HepG2 (cell line): Measurements from ENCODE around the gene EYA4. TPM values are rescaled to one million over a fixed set of nuclear protein-coding genes. Genes with fewer than 3 reads are reported as not detected.
A peak's percentile ranks its signal among the peaks of the same experiment; 100 is the strongest.
"Not testable (repeated sequence)": the region's sequence is repeated elsewhere in the genome, so short reads cannot be mapped to it uniquely, and the experiment has no call there.

Source experiments
- ATAC-seq: fragments of 200-7000 bp; cut with Tn5 transposase; 3 replicates; pipeline ENCODE4 v1.9.1; 2020; ENCODE audit warnings: mild to moderate bottlenecking, moderate library complexity
- BruUV-seq: library from RNA; stranded (reverse); fragments of 400-500 nt; replicated peaks from 2 replicates; lab custom pipeline; 2021; lab: Mats Ljungman, UMichigan
- CTCF ChIA-PET: fragments of 300-600 bp; formaldehyde crosslinking; extraction: SDS; loops from one replicate; lab custom pipeline; 2021; ENCODE audit warnings: low total read pairs, inconsistent platforms, low intra/inter-chr PET ratio; lab: Yijun Ruan, JAX
- POLR2A ChIA-PET: fragments of 350-600 bp; sonication (Branson Sonifier 250); formaldehyde crosslinking; loops from one replicate; lab custom pipeline; 2020; ENCODE audit warnings: antibody characterized with exemption, inconsistent platforms; lab: Yijun Ruan, JAX
- DNase-seq: peaks from one replicate; pipeline ENCODE4 v3.0.0-alpha.2; 2015; ENCODE audit warnings: low spot score
- FAIRE-seq: peaks from 3 replicates; lab custom pipeline; 2011; peaks lifted over from hg19 to GRCh38; lab: Jason Lieb, UNC
- H2AFZ ChIP-seq: one replicate; pipeline ENCODE4 v1.6.1; 2011; ENCODE audit warnings: low read length, inconsistent platforms
- H3K27ac ChIP-seq: fragments of 300-600 bp; 3 replicates; pipeline ENCODE4 v1.8.0; 2011; ENCODE audit warnings: mixed run types, mild to moderate bottlenecking, mixed read lengths, low read length, inconsistent platforms; ENCODE audit not compliant: insufficient read depth; ENCODE audit errors: extremely low read length
- H3K27me3 ChIP-seq, 2 experiments: fragments of 200-600 bp in 1 of 2; 2 replicates in 1 of 2; 3 replicates in 1 of 2; pipeline versions ENCODE4 v1.6.0 to v1.8.0; 2011; ENCODE audit warnings: low read length in 2 of 2, mild to moderate bottlenecking in 2 of 2, moderate library complexity in 2 of 2, inconsistent platforms in 1 of 2; ENCODE audit not compliant: insufficient read depth in 2 of 2, control insufficient read depth in 1 of 2
- H3K36me3 ChIP-seq, 2 experiments: fragments of 200-600 bp in 1 of 2; replicated peaks in 1 of 2; 2 replicates in 1 of 2; 3 replicates in 1 of 2; pipeline versions ENCODE4 v1.5.1 to v1.8.0; 2011; ENCODE audit warnings: low read length in 2 of 2, inconsistent platforms in 1 of 2; ENCODE audit not compliant: insufficient read depth in 2 of 2, control insufficient read depth in 1 of 2
- H3K4me1 ChIP-seq: 2 replicates; pipeline ENCODE4 v1.5.1; 2012; ENCODE audit warnings: low read length, inconsistent platforms; ENCODE audit not compliant: insufficient read depth
- H3K4me2 ChIP-seq: 2 replicates; pipeline ENCODE4 v1.6.0; 2011; ENCODE audit warnings: low read depth, low read length, inconsistent platforms
- H3K4me3 ChIP-seq, 3 experiments: fragments of 200-600 bp in 1 of 3; sonication (generic), shearing (Covaris generic) in 1 of 3; replicated peaks in 1 of 3; 2 replicates each; pipeline ENCODE4 v1.5.1; 2011 to 2016; ENCODE audit warnings: low read length in 3 of 3, inconsistent platforms in 2 of 3, low read depth in 2 of 3, mild to moderate bottlenecking in 2 of 3, control low read depth in 1 of 3, mixed read lengths in 1 of 3; ENCODE audit not compliant: insufficient read depth in 1 of 3
- H3K79me2 ChIP-seq: one replicate; pipeline ENCODE4 v1.6.1; 2011; ENCODE audit warnings: low read length, inconsistent platforms; ENCODE audit not compliant: insufficient read depth
- H3K9ac ChIP-seq: 2 replicates; pipeline ENCODE4 v1.6.0; 2011; ENCODE audit warnings: mild to moderate bottlenecking, low read depth, low read length, inconsistent platforms; ENCODE audit not compliant: insufficient read depth
- H3K9me3 ChIP-seq: 2 replicates; pipeline ENCODE4 v1.5.1; 2012; ENCODE audit warnings: mild to moderate bottlenecking, low read length
- H4K20me1 ChIP-seq: 2 replicates; pipeline ENCODE4 v1.6.0; 2011; ENCODE audit warnings: inconsistent platforms, mild to moderate bottlenecking, low read length, moderate library complexity; ENCODE audit not compliant: insufficient read depth
- RAD21 ChIP-seq: fragments of 450-650 bp; formaldehyde crosslinking; IDR thresholded peaks from 2 replicates; pipeline ENCODE4 v1.5.0; 2020; ENCODE audit warnings: mild to moderate bottlenecking
- SMC3 ChIP-seq: IDR thresholded peaks from 2 replicates; pipeline ENCODE4 v1.6.1; 2011; ENCODE audit warnings: low read length, improper control_type of control experiment
- STAG1 ChIP-seq: sonication (generic); formaldehyde crosslinking; IDR thresholded peaks from 2 replicates; pipeline ENCODE4 v1.4.0; 2020; ENCODE audit warnings: missing genetic modification reagents
- ZNF180 ChIP-seq: sonication (generic); formaldehyde crosslinking; IDR thresholded peaks from 2 replicates; pipeline ENCODE4 v1.4.0; 2020; ENCODE audit warnings: low read depth, missing genetic modification reagents, borderline replicate concordance
- WGBS: methylation state at CpG from one replicate; pipeline ENCODE4 v1.1.6; 2017; ENCODE audit warnings: low lambda C conversion rate; 5-methylcytosine and 5-hydroxymethylcytosine counted together
- in situ Hi-C: cut with HindIII; loops from 2 replicates; pipeline ENCODE4 v1.10.0; 2017; ENCODE audit warnings: low pct_unique_long_range_greater_than_20kb; ENCODE audit not compliant: extremely low pct_ligation_motif_present
- intact Hi-C: fragments of 100-400 bp; cut with micrococcal nuclease; formaldehyde crosslinking; loops from one replicate; pipeline ENCODE4 v1.10.0; 2022; ENCODE audit not compliant: unreplicated experiment
- polyA plus RNA-seq, 8 experiments: library from polyadenylated mRNA; depleted of rRNA in 3 of 8; stranded (reverse) in 7 of 8; unstranded in 1 of 8; fragments of >200 nt; fragmentation: Illumina TruSeq in 4 of 8; extraction: Trizol in 4 of 8; gene quantifications; 2 replicates each; pipeline versions ENCODE4 v1.2.1 to v1.2.3, GENCODE V29; 2011 to 2016; ENCODE audit warnings: low read depth in 4 of 8, missing spikeins in 1 of 8, mixed read lengths in 1 of 8; ENCODE audit not compliant: insufficient read depth in 1 of 8
- total RNA-seq, 5 experiments: library from RNA; depleted of rRNA; stranded (reverse); fragments of >200 nt; fragmentation: Illumina TruSeq; extraction: Trizol; gene quantifications; 2 replicates each; pipeline ENCODE4 v1.2.3, GENCODE V29; 2016; ENCODE audit warnings: low read depth in 1 of 5
- TF ChIP-seq, protein P1 (sequence below): fragments of 450-650 bp; IDR thresholded peaks from 2 replicates; pipeline ENCODE4 v1.6.1; 2016
- TF ChIP-seq, protein P2 (sequence below): sonication (generic); formaldehyde crosslinking; IDR thresholded peaks from 2 replicates; pipeline ENCODE4 v1.5.0; 2020; ENCODE audit warnings: mild to moderate bottlenecking, missing genetic modification reagents, moderate library complexity

EYA4 gene
- total and polyA plus RNA-seq, 2 of the 13 experiments (the other 11 are each of a cell fraction or from before 2014, with no cell fraction given): not detected

DNA sequence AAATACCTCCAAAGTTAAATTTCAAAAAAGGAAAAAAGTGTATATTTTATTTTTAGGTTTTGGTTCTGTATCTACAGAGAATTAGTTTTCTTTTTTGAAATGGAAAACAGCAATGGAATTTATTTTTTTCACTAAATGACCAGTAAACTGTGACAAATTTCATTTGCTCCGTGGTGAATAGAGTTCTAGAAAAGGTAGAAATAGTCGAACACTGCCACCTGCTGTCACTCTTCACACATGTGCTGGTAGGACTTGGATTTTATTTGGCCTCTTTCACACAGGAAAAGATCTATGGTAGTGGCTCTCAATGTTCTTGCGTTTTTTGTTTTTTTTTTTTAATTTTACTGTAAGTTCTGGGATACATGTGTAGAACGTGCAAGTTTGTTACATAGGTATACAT, 312.5 kb downstream of the EYA4 start:
- Histone ChIP-seq H3K4me3 (no peak overlapping the region), H3K9me3 (no peaks in the 10 kb centered on the region), H3K27me3 (no peaks in the 10 kb centered on the region), H3K4me1 (no peaks in the 10 kb centered on the region), H3K9ac (no peak overlapping the region), H4K20me1 (no peaks in the 10 kb centered on the region), H3K4me2 (no peak overlapping the region), H3K36me3 (no peaks in the 10 kb centered on the region), H3K79me2 (no peaks in the 10 kb centered on the region), H2AFZ (no peak overlapping the region), H3K27ac (no peak overlapping the region)
- DNase-seq: peak; percentile 46
- 0% methylated on average over 4 of the region's 4 CpGs for WGBS
- in situ Hi-C loops: loop anchor here (10.0 kb wide), 1 partner anchor 729 kb away; no protein-coding TSS in a partner anchor
- FAIRE-seq: peak; percentile 92
- no peak for TF ChIP-seq ZNF180 (CRISPR knock-in tag)
- peak; percentile 40; the same call in 1 of the 2 replicates for TF ChIP-seq RAD21 (CRISPR knock-in tag)
- TF ChIP-seq, protein P1, sequence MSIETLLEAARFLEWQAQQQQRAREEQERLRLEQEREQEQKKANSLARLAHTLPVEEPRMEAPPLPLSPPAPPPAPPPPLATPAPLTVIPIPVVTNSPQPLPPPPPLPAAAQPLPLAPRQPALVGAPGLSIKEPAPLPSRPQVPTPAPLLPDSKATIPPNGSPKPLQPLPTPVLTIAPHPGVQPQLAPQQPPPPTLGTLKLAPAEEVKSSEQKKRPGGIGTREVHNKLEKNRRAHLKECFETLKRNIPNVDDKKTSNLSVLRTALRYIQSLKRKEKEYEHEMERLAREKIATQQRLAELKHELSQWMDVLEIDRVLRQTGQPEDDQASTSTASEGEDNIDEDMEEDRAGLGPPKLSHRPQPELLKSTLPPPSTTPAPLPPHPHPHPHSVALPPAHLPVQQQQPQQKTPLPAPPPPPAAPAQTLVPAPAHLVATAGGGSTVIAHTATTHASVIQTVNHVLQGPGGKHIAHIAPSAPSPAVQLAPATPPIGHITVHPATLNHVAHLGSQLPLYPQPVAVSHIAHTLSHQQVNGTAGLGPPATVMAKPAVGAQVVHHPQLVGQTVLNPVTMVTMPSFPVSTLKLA: peak; percentile 94
- peak; percentile 78 for TF ChIP-seq SMC3
- TF ChIP-seq STAG1 (CRISPR knock-in tag): peak; percentile 79
- TF ChIP-seq, protein P2, sequence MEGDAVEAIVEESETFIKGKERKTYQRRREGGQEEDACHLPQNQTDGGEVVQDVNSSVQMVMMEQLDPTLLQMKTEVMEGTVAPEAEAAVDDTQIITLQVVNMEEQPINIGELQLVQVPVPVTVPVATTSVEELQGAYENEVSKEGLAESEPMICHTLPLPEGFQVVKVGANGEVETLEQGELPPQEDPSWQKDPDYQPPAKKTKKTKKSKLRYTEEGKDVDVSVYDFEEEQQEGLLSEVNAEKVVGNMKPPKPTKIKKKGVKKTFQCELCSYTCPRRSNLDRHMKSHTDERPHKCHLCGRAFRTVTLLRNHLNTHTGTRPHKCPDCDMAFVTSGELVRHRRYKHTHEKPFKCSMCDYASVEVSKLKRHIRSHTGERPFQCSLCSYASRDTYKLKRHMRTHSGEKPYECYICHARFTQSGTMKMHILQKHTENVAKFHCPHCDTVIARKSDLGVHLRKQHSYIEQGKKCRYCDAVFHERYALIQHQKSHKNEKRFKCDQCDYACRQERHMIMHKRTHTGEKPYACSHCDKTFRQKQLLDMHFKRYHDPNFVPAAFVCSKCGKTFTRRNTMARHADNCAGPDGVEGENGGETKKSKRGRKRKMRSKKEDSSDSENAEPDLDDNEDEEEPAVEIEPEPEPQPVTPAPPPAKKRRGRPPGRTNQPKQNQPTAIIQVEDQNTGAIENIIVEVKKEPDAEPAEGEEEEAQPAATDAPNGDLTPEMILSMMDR (CRISPR knock-in tag): peak; percentile 71
- ChIA-PET CTCF (interaction anchor here (1.2 to 2.0 kb wide), 4 partner anchors 369 to 730 kb away, joined by 3 to 11 read pairs (median 8); no protein-coding TSS in a partner anchor), POLR2A (no interaction called here)
- intact Hi-C loops: loop anchor here (1.0 kb wide), 4 partner anchors 266 to 723 kb away; no protein-coding TSS in a partner anchor
- peak; percentile 90 for ATAC-seq
- no TSS peak for BruUV-seq

DNA sequence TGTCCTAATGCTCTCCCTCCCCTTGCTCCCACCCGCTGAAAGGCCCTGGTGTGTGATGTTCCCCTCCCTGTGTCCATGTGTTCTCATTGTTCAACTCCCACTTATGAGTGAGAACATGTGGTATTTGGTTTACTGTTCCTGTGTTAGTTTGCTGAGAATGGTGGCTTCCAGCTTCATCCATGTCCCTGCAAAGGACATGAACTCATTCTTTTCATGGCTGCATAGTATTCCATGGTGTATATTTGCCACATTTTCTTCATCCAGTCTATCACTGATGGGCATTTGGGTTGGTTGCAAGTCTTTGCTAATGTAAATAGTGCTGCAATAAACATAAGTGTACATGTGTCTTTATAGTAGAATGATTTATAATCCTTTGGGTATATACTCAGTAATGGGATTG, 313.0 kb downstream of the EYA4 start:
- intact Hi-C loops, H3K4me1 ChIP-seq, H3K9ac ChIP-seq, H4K20me1 ChIP-seq, H3K27me3 ChIP-seq, H3K27ac ChIP-seq, H2AFZ ChIP-seq, H3K79me2 ChIP-seq, H3K4me2 ChIP-seq, H3K36me3 ChIP-seq, DNase-seq, H3K4me3 ChIP-seq, FAIRE-seq, POLR2A ChIA-PET, ATAC-seq, H3K9me3 ChIP-seq, BruUV-seq: not testable (repeated sequence)
- in situ Hi-C loops: loop anchor here (10.0 kb wide), 1 partner anchor 729 kb away; no protein-coding TSS in a partner anchor
- WGBS: 44% methylated on average over 1 of the region's 1 CpG
- CTCF ChIA-PET: interaction anchor here (1.2 to 2.0 kb wide), 4 partner anchors 370 to 731 kb away, joined by 3 to 11 read pairs (median 8); no protein-coding TSS in a partner anchor
